GM10847 (cell line): ENCODE results near the gene FCAR.

Experiments used
- POLR2A ChIP-seq: IDR thresholded peaks from 2 replicates; pipeline ENCODE4 v1.6.1; 2011; ENCODE audit not compliant: insufficient read length; ENCODE audit errors: extremely low read depth

Gene FCAR

DNA sequence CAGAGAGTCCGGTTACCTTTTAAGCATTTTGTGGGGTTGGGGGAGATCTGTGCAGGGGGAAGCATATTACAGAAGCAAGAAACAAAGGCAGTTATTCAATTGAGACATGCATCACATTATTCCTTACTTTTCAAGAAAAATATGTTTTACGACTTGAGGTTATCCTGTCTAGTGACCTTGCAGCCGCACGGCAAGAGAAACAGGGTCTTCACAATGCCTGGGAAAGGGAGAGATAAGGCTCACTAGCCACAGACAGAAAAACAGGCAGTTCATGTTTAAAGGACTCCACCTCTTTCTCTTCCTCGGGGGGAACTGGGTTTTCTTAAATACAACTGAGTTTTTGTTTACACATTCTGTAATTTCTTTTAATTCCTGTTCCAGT lies 31.4 kb downstream of the FCAR start:
- no peak for TF ChIP-seq POLR2A

DNA sequence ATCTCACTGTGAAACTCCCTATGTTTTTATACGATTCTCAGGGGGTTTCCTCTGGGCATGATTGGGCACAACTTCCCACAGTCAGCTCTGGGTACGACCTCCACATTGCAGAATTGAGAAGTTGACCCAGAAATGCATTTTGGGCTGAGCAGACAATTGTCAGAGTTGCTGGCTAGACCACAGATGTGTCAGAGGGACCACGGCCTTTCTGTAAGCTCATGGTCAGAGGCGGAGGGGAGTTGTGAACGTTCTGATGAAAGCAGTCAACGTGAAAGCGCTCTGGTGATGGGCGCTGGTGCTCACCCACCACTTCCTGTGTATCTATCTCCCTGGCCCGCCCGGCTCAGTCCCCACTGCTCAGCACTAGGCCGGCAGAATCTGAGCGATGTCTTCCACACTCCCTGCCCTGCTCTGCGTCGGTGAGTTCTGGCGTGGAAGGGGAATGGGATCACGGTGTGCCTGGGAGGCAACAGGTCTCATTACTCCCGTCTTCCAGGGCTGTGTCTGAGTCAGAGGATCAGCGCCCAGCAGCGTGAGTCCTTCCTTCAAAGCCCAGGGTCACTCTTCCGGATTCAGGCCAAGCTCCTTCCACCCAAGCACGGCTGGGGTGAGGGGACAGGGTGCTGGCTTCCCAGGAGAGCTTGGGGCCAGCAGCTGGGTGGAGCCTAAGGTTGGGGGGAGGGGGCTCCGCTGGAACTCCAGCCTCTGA lies 31.9 kb downstream of the FCAR start, which contains the start of gene NCR1:
TSS of gene NCR1 (plus strand) at position 346 of the 709 bp plus-strand sequence. CDS start at position 386, 40 bp downstream.
- TF ChIP-seq POLR2A, result no peak

DNA sequence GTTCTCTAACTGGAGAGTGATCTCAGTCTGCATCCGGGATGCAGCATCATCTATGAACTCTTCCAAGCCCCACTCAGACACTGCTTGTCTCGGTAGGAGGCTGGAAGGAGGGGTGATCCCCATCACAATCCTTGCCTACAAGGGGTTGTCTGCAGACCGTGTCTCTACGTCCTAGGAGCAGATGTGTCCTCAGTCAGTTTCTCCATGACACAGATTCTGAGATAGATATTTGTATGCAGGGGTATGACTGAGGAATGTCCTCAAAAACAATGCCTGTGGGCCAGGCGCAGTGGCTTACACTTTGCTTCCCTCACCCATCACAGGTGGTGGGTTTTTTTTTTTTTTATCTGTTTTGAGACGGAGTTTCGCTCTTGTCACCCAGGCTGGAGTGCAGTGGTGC lies 32.8 kb downstream of the FCAR start:
- no peak for TF ChIP-seq POLR2A

DNA sequence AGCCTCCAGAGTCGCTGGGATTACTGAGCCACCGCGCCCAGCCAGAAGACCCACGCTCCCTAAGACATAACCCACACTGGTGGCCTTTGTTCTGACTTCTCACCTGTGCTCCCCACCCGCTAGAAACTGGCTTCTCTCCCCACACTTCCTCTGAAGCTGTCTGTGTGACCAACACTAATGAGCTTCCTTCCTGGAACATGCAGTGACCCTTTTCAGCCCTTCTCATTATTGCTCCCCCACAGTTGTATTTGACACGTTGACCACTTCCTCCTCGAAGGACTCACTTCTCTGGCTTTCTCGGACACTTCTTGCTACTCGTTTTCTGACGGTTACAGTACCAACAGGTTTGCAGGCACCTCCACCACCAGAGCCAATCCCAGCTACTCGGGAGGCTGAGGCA lies 42.8 kb downstream of the FCAR start:
- TF ChIP-seq POLR2A, result no peak

GRCh38 chr19:54918499-54918898 lies 44.5 kb downstream of the FCAR start:
- no peak for TF ChIP-seq POLR2A

DNA sequence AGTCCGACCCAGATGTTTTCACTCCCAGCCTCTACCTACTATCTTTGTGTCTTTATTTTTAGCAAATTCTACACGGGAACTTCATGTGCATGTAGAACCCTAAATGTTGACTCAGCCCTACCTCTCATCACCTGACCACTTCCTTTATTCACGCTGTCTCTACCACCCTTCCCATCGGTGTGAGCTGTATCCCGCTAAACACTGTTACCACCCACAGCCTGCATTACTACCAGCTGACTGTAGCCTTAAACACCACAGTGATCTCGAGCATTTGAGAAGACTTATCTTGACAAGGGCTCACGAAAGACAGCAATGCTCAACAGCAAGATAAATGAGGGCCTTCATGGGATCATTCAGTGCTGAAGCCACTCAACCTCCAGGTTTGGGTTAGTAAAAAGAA lies 47.0 kb downstream of the FCAR start:
- TF ChIP-seq POLR2A, result no peak

- no peak for TF ChIP-seq POLR2A
Observed at GRCh38 chr19:54923276-54923675, 49.2 kb downstream of the FCAR start.

DNA sequence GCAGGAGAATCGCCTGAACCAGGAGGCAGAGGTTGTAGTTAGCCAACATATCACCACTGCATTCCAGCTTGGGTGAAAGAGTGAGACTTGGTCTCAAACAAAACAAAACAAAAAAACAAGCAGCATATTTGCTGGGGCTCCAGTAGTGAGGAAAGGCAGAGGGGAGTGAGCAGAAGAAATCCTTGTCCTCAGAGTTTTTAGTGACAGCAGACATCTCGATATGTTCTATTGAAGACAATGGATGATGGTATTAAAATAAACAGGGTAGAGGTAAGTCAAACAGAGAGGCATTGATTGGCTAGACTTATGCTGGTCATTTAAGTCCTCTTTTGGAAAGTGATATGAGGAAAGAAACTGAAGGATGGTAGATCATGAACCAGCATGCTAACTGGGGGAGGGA lies 54.3 kb downstream of the FCAR start:
- no peak for TF ChIP-seq POLR2A

DNA sequence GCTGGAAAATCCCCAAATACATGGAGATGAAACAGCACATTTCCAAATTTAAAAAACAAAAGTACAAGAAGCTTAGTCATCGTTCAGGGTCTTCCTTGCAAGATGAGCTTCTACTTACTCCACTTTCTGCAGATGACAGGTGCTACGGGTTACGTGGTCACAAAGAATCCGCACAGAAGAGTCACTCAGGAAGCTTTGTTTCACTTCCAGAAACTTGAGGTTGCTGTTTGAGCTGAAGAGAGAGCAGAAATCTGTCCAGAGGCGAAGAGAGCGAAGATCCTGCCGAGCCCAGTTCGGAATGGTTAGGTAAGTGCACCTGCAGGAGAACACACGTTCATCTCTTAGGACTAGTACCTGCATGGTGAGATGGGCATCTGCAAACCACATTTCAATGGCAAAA lies 63.9 kb downstream of the FCAR start:
- no peak for TF ChIP-seq POLR2A

DNA sequence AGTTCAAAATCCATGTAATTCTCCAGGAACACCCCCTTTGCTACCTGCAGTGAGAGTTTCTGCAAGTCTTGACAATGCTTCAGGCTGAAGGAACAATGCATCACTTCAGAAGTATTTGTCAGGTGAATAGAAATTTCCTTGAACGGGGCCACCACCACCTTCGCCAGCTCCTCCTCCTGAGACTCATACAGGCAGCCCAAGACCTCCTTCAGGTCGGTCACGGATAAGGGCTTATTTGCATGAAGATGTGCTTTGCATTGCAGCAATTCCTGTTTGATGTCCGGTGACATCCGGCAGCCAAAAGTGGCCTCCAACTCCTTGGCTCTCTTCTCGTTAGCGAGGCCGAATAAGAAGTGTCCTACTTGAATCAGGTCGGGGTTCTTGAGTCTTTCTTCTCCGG lies 64.9 kb downstream of the FCAR start:
- TF ChIP-seq POLR2A, result no peak
